NCI-H1436 treated with DMSO at 0.1 percent for 48 hours (cell line): Measurements from ENCODE around the gene UST.
"Not testable (repeated sequence)": the region's sequence is repeated elsewhere in the genome, so short reads cannot be mapped to it uniquely, and the experiment has no call there.

ENCODE experiments used
- DNase-seq: peaks from one replicate; lab custom pipeline; 2025; lab: John Stamatoyannopoulos, UW

The UST gene

GRCh38 chr6:148974351-148974750, 227.5 kb downstream of the UST start:
- DNase-seq = no peak

DNA sequence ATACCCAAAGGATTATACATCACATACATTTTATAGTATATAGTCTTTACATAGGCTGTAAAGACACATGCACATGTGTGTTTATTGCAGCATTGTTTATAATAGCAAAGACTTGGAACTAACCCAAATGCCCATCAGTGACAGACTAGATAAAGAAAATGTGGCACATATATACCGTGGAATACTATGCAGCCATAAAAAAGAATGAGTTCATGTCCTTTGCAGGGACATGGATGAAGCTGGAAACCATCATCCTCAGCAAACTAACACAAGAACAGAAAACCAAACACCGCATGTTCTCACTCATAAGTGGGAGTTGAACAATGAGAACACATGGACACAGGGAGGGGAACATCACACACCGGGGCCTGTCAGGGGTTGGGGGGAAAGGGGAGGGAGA, 231.5 kb downstream of the UST start:
- not testable (repeated sequence) for DNase-seq

- no peak for DNase-seq
Measured at GRCh38 chr6:148979014-148979901, 232.4 kb downstream of the UST start.

GRCh38 chr6:148980234-148980633, 233.4 kb downstream of the UST start:
- DNase-seq = no peak

DNA sequence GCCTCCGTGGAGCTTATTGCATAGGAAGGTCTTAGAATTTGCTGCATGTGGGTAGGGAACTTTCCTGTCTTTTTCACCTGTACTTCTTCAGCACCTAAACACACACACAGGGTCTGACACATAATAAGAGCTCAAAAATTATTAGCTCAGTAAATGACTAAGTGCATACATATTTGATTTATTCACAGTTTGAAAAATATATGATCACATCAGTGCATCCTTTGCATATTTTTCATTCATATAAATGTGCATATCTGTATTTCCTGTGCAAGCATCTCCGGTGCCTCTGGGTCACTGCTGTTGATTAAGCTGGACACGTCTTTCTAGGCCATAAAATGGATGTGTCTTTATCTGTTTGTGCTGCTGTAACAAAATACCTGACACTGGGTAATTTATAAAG, 234.7 kb downstream of the UST start:
- no peak for DNase-seq

GRCh38 chr6:148983101-148983761, 236.4 kb downstream of the UST start:
- DNase-seq = no peak

DNA sequence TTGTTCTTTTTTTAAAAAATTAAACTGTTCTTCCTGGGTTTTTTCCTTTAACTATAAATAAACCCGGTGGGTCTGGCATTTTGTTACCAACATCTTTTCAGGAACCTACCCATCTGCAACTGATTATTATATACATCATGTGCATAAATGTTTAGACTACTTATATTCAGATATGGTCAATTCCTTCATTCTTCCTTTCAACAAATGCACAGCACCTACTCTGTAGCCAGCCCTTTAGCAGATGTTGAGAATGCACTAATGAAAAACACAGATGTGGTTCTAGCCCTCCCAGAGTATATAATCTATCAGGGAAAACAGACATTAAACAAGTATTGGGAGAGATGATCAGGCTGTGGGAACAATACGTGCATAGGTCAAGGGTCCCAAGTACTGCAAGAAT, 237.1 kb downstream of the UST start:
- DNase-seq = no peak

DNA sequence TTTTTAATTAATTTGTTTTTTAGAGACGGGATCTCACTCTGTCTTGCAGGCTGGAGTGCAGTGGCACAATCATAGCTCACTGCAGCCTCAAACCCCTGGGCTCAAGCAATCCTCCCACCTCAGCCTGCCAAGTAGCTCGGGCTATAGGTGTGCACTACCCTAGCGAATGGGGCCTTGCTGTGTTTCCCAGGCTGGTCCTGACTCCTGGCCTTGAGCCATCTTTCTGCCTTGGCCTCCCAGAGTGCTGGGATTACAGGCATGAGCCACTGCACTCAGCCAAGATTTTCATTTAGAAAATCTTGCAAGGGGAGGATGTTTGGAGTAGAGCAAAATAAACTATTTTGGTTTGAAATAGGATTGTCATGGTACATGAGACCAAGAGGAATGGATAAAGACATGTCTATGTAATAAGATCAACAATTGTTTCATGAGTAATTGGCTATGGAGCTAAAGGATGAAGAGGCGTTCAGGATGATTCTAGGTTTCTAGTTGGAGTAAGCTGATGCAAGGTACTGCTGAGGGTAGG, 237.8 kb downstream of the UST start:
- DNase-seq = no peak

GRCh38 chr6:148985499-148985898, 238.7 kb downstream of the UST start:
- DNase-seq = no peak

GRCh38 chr6:148986608-148987007, 239.8 kb downstream of the UST start:
- DNase-seq = no peak

GRCh38 chr6:148987982-148988381, 241.2 kb downstream of the UST start:
- DNase-seq = no peak

GRCh38 chr6:148989585-148989984, 242.8 kb downstream of the UST start:
- DNase-seq = no peak

DNA sequence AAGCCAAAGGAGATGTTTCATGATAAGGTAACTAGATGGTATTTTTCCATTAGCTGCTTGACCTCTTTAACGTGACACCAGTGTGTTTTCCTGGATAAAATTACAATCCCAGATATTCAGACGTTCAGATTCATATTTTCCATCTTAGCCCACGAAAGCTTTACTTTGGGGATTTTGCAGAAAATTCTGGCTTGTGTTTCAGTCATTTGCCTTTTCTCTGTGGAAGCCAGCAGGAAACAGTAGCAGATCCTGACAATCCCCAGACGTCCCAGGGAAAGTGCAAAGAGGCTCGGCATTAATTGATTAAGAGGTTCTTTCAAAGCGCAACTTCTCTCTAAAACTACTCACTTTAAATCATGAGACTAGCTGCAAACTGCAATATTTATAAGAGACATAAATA, 243.6 kb downstream of the UST start:
- DNase-seq = no peak

GRCh38 chr6:148996815-148997214, 250.0 kb downstream of the UST start:
- no peak for DNase-seq

GRCh38 chr6:148997865-148998264, 251.0 kb downstream of the UST start:
- no peak for DNase-seq

DNA sequence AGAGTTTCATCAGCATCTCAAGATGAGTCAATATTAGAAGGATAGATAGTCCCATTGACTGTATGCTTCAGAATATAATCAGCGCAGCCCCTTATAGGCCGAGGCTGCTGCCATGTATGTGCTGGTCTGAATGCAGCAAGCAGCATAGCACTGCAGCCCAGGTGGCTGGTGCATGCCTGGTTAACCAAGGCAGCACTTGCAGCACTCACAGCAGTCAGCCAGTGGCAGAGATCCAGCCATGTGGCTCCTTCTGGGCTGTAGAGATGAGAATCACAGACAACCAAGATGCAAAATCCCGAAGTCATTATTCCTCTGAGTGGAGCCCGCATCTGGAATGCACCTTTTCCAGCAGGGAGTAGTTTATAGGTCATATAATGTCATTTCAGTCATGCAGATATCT, 251.9 kb downstream of the UST start:
- DNase-seq = no peak

DNA sequence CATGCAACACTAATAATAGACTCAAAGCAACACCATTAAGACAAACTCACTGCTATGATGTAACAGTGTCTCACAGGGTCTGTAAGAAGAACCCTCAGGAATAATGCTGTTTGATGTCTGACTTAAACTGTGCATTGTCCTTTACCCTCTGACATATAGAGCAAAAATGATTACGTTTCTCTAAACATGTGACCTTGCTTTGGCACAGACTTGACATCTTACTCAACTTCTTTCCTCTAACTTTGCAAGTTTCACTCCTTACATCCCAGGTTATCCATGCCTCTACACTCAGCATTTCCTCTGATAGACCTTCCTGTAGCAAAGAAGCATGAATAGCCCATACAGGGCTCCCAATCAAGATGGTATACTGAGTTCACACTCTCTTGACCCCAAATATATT, 252.7 kb downstream of the UST start:
- no peak for DNase-seq

GRCh38 chr6:148999929-149000468, 253.2 kb downstream of the UST start:
- no peak for DNase-seq

GRCh38 chr6:149001422-149001821, 254.6 kb downstream of the UST start:
- DNase-seq = no peak

DNA sequence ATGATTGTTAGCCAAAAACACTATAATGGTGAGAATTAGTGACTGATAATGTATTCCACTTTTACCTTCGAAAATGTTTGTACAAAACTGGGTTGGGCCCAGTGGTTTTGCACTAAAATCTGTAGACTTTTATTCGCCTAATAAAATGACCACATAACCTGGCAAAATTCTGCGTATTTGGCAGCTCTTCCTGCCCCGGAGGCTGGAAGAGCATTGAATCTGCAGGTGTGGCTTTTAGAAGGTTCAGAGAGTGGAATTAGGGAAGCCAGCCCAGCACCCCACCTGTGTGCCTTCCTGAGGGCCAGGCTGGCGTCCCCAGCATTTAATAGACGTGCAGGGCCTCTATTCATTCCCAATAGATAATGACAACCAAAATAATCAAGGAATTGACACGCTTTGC, 256.7 kb downstream of the UST start:
- DNase-seq = no peak

DNA sequence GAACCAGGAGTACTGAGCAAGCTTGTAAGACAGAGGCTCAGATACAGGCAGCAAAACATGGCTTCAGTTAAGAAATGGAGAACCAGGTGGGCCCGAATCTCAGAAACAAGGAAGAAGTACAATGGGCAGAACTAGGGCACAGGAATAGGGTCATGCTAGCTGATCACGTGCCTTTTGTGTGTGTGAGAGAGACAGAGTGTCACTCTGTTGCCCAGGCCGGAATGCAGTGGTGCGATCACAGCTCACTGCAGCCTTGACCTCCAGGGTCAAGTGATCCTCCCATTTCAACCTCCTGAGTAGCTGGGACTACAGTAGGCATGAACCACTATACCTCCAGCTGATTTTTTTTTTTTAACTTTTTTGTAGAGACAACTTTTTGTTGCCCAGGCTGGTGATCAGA, 257.8 kb downstream of the UST start:
- DNase-seq = no peak

DNA sequence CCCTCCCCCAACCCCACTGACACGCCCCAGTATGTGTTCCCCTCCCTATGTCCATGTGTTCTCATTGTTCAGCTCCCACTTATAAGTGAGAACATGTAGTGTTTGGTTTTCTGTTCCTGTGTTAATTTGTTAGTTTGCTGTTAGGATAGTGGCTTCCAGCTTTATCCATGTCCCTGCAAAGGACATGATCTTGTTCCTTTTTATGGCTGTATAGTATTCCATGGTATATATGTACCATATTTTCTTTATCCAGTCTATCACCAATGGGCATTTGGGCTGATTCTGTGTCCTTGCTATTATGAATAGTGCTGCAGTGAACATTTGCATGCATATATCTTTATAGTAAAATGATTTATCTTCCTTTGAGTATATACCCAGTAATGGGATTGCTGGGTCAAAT, 259.4 kb downstream of the UST start:
- DNase-seq = not testable (repeated sequence)

- no peak for DNase-seq
Measured at GRCh38 chr6:149006671-149007070, 259.8 kb downstream of the UST start.
